ENCODE results near the gene KCNQ5. TPM values are rescaled to one million over a fixed set of nuclear protein-coding genes. Genes with fewer than 3 reads are reported as not detected.

The KCNQ5 gene
- total RNA-seq, 2 donors from 2014 or later: 0.22 to 0.56 TPM

GRCh38 chr6:73156793-73157767 is 535.2 kb downstream of the KCNQ5 start:
- H3K4me1 ChIP-seq: no peaks in the 10 kb centered on the region
- intact Hi-C loops (cut with DNase I): no loop called here
- H3K4me3 ChIP-seq: no peak overlapping the region
- no peaks in the 10 kb centered on the region for H3K36me3 ChIP-seq
- no peak for TF ChIP-seq CTCF (IDR thresholded peaks at IDR 0.05)
- no peak overlapping the region for H3K9ac ChIP-seq (ENCODE audit: low read depth in 2 of 2, low read length in 2 of 2)
- no peaks in the 10 kb centered on the region for H3K9me3 ChIP-seq
- no peak for DNase-seq
- H3K27me3 ChIP-seq: no peaks in the 10 kb centered on the region
- H3K27ac ChIP-seq: no peak overlapping the region

GRCh38 chr6:73157870-73158269 is 536.0 kb downstream of the KCNQ5 start:
- no peaks in the 10 kb centered on the region for H3K27me3 ChIP-seq

GRCh38 chr6:73169111-73169510 is 547.2 kb downstream of the KCNQ5 start:
- Histone ChIP-seq H3K27me3 (no peaks in the 10 kb centered on the region), H3K9ac (ENCODE audit: low read depth in 2 of 2, low read length in 2 of 2) (no peak overlapping the region), H3K27ac (no peak overlapping the region), H3K36me3 (no peaks in the 10 kb centered on the region), H3K4me3 (no peak overlapping the region), H3K9me3 (no peaks in the 10 kb centered on the region), H3K4me1 (no peaks in the 10 kb centered on the region)
- no peak for DNase-seq
- TF ChIP-seq CTCF (IDR thresholded peaks at IDR 0.05): no peak
- intact Hi-C loops (cut with DNase I): no loop called here

More at GRCh38 chr6:73157870-73158269, 536.0 kb downstream of the KCNQ5 start:
- Histone ChIP-seq H3K36me3 (no peaks in the 10 kb centered on the region), H3K9me3 (no peaks in the 10 kb centered on the region), H3K4me1 (no peaks in the 10 kb centered on the region), H3K4me3 (no peak overlapping the region), H3K9ac (ENCODE audit: low read depth in 2 of 2, low read length in 2 of 2) (no peak overlapping the region), H3K27ac (no peak overlapping the region)
- intact Hi-C loops (cut with DNase I): no loop called here
- no peak for TF ChIP-seq CTCF (IDR thresholded peaks at IDR 0.05)
- no peak for DNase-seq

GRCh38 chr6:73169633-73170032 is 547.8 kb downstream of the KCNQ5 start:
- Histone ChIP-seq H3K4me3 (no peak overlapping the region), H3K9ac (ENCODE audit: low read depth in 2 of 2, low read length in 2 of 2) (no peak overlapping the region), H3K36me3 (no peaks in the 10 kb centered on the region), H3K4me1 (no peaks in the 10 kb centered on the region), H3K27ac (no peak overlapping the region), H3K27me3 (no peaks in the 10 kb centered on the region), H3K9me3 (no peaks in the 10 kb centered on the region)
- no peak for TF ChIP-seq CTCF (IDR thresholded peaks at IDR 0.05)
- DNase-seq: no peak
- intact Hi-C loops (cut with DNase I): no loop called here

- TF ChIP-seq CTCF (IDR thresholded peaks at IDR 0.05): no peak
- Histone ChIP-seq H3K36me3 (no peaks in the 10 kb centered on the region), H3K27ac (no peak overlapping the region), H3K27me3 (no peaks in the 10 kb centered on the region), H3K4me1 (no peaks in the 10 kb centered on the region), H3K9ac (ENCODE audit: low read depth in 2 of 2, low read length in 2 of 2) (no peak overlapping the region), H3K9me3 (no peaks in the 10 kb centered on the region), H3K4me3 (no peak overlapping the region)
- intact Hi-C loops (cut with DNase I): no loop called here
- no peak for DNase-seq
Observed at GRCh38 chr6:73174646-73175045, 552.8 kb downstream of the KCNQ5 start.
